Measurements from ENCODE around the gene CD69. TPM values are rescaled to one million over a fixed set of nuclear protein-coding genes. Genes with fewer than 3 reads are reported as not detected.
"Not testable (repeated sequence)": the region's sequence is repeated elsewhere in the genome, so short reads cannot be mapped to it uniquely, and the experiment has no call there.

The CD69 gene
- total and polyA plus RNA-seq, 9 donors: 0.63 to 7.8 (median 2.3) TPM

- intact Hi-C loops (cut with DNase I): no loop called here
- DNase-seq: no peak
- Histone ChIP-seq H3K27me3 (no peaks in the 10 kb centered on the region), H3K4me1 (ENCODE audit: insufficient read depth) (no peaks in the 10 kb centered on the region), H3K27ac (no peak overlapping the region), H3K9me3 (no peaks in the 10 kb centered on the region), H3K36me3 (no peaks in the 10 kb centered on the region), H3K4me3 (no peak overlapping the region)
- 88 to 94% (median 93%) methylated on average over 7 of the region's 7 CpGs for whole genome bisulfite sequencing, 3 donors
- no peak for TF ChIP-seq EP300 (IDR thresholded peaks at IDR 0.05)
These were observed 41.7 kb downstream of the CD69 start for GRCh38 chr12:9718968-9719367.

- no peak overlapping the region for H3K27ac ChIP-seq
- DNase-seq: no peak
- no peaks in the 10 kb centered on the region for H3K27me3 ChIP-seq
- no peaks in the 10 kb centered on the region for H3K4me1 ChIP-seq (ENCODE audit: insufficient read depth)
- no peak overlapping the region for H3K4me3 ChIP-seq
- TF ChIP-seq POLR2A (IDR thresholded peaks at IDR 0.05): no peak
- no peaks in the 10 kb centered on the region for H3K36me3 ChIP-seq
- intact Hi-C loops (cut with DNase I): no loop called here
- H3K9me3 ChIP-seq: no peaks in the 10 kb centered on the region
- WGBS, 3 donors: 79 to 85% (median 83%) methylated on average over 15 of the region's 15 CpGs
These were observed 43.4 kb downstream of the CD69 start for GRCh38 chr12:9717070-9717925.

GRCh38 chr12:9713032-9713558 is 47.6 kb downstream of the CD69 start:
- H3K27ac ChIP-seq; H3K4me3 ChIP-seq; H3K4me1 ChIP-seq (ENCODE audit: insufficient read depth); H3K9me3 ChIP-seq; H3K27me3 ChIP-seq; intact Hi-C loops (cut with DNase I); H3K36me3 ChIP-seq; DNase-seq: not testable (repeated sequence)
- 78 to 88% (median 78%) methylated on average over 6 of the region's 6 CpGs for WGBS, 3 donors

- 71 to 89% (median 82%) methylated on average over 1 of the region's 1 CpG for WGBS, 3 donors
- intact Hi-C loops (cut with DNase I): no loop called here
- no peaks in the 10 kb centered on the region for H3K4me1 ChIP-seq (ENCODE audit: insufficient read depth)
- H3K9me3 ChIP-seq: no peaks in the 10 kb centered on the region
- H3K27ac ChIP-seq: no peak overlapping the region
- no peak for DNase-seq
- no peak overlapping the region for H3K4me3 ChIP-seq
- TF ChIP-seq POLR2A (IDR thresholded peaks at IDR 0.05): no peak
- no peak for TF ChIP-seq EP300 (IDR thresholded peaks at IDR 0.05)
- TF ChIP-seq CTCF (IDR thresholded peaks at IDR 0.05): no peak
- H3K36me3 ChIP-seq: no peaks in the 10 kb centered on the region
- H3K27me3 ChIP-seq: no peaks in the 10 kb centered on the region
These were observed 49.0 kb downstream of the CD69 start for GRCh38 chr12:9711664-9712063.

- Histone ChIP-seq H3K27ac (no peak overlapping the region), H3K4me1 (ENCODE audit: insufficient read depth) (no peaks in the 10 kb centered on the region), H3K36me3 (no peaks in the 10 kb centered on the region), H3K27me3 (no peaks in the 10 kb centered on the region), H3K4me3 (no peak overlapping the region), H3K9me3 (no peaks in the 10 kb centered on the region)
- TF ChIP-seq EP300 (IDR thresholded peaks at IDR 0.05): no peak
- TF ChIP-seq CTCF (IDR thresholded peaks at IDR 0.05): no peak
- no peak for TF ChIP-seq POLR2A (IDR thresholded peaks at IDR 0.05)
- 85 to 96% (median 86%) methylated on average over 3 of the region's 3 CpGs for WGBS, 3 donors
- intact Hi-C loops (cut with DNase I): no loop called here
- no peak for DNase-seq
These were observed 49.9 kb downstream of the CD69 start for GRCh38 chr12:9710584-9711375.
